Smooth muscle cell of bladder (primary cell): ENCODE measurements around the gene SHC3. TPM values are rescaled to one million over a fixed set of nuclear protein-coding genes. Genes with fewer than 3 reads are reported as not detected.

Experiments
- total RNA-seq: library from RNA; depleted of rRNA; stranded (reverse); fragments of >200 nt; gene quantifications from 2 replicates; pipeline ENCODE4 v1.2.3, GENCODE V29; 2014

SHC3 gene
- total RNA-seq = 21.6 and 24.0 TPM in 2 replicates

DNA sequence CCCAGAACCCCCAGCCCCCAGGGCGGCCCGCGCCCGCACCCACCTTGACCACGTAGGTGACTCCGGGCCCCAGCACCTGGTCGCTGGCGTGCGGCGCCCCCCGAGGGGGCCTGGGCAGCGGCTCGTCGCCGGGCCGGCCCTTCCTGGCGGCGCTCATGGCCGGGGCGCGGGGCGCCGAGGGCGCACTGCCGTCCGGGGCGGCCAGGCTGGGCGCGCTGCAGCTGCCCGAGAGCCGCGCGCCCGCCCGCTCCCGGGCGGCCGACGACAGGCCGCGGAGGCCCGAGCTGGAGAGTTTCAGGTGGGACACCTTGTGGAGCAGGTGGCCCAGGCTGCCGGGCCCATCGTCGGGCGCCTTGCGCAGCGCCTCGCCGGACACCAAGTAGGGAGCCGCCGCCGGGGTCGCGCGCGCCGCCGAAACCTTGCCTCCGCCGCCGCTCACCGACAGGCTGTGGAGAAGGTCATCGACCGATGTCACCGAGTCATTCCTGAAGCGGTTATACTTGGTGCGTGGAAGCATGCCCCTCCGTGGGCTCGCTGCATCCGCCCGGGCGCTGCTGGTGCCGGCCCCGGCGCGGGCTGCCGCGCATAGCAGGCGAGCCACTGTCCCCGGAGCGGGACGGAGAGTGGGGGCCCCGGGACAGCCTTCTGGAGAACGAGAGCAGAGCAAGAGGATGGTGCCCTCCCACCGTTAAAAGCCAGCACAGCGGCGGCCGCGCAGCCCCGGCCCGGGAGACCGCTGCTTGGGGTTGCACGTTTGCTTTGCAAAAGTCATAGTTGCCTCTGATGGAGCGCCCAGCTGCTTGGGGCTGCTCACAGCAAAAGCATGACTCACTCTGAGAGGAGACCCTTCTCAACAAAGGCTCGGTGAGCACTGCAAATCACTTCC is at the start of gene SHC3:
TSS of gene SHC3 (minus strand) at position 875 of the 886 bp plus-strand sequence. CDS start at position 517, 358 bp downstream.

GRCh38 chr9:88991066-88992034 is 187.3 kb downstream of the SHC3 start, which contains the start of gene S1PR3:
TSS of gene S1PR3 (plus strand) at chr9:88991468. CDS start at chr9:89001201, 9,733 bp downstream.

Other genes with a start within 250 kb of the SHC3 start
- 61.4 and 77.7 TPM in 2 replicates for gene S1PR3, start 187.3 kb downstream of the SHC3 start, total RNA-seq
- gene CKS2, start 132.4 kb upstream of the SHC3 start, total RNA-seq = 24.7 and 27.3 TPM in 2 replicates
- gene SECISBP2, start 139.7 kb upstream of the SHC3 start, total RNA-seq = 24.0 and 24.7 TPM in 2 replicates